ENCODE measurements around the gene PGS1.

PGS1 gene

GRCh38 chr17:78414178-78415162, 36.0 kb downstream of the PGS1 start:
- Histone ChIP-seq H2BK15ac (replicated peaks; ENCODE audit: low read depth) (no peak overlapping the region), H3K18ac (ENCODE audit: low read length) (no peak overlapping the region), H3K79me1 (ENCODE audit: low read length) (peaks cover 20% of the 10 kb centered on the region), H2BK120ac (ENCODE audit: low read depth, low read length) (no peak overlapping the region), H3K4me3 (ENCODE audit: low read length) (no peak overlapping the region), H3K4me2 (ENCODE audit: low read length) (no peak overlapping the region), H3K79me2 (ENCODE audit: control insufficient read depth, insufficient read depth, low read length) (peaks cover 30% of the 10 kb centered on the region), H3K27me3 (ENCODE audit: insufficient read depth, low read length, poor library complexity) (no peaks in the 10 kb centered on the region), H3K4ac (ENCODE audit: low read depth, low read length) (no peak overlapping the region), H3K36me3 (ENCODE audit: control insufficient read depth, insufficient read depth, low read length) (no peaks in the 10 kb centered on the region), H4K8ac (ENCODE audit: low read depth, low read length) (no peak overlapping the region), H2AK5ac (ENCODE audit: low read length) (no peak overlapping the region), H3K23ac (ENCODE audit: low read length) (no peak overlapping the region), H4K5ac (ENCODE audit: low read length) (no peak overlapping the region), H2BK5ac (ENCODE audit: low read length) (no peak overlapping the region), H3K27ac (ENCODE audit: low read depth, low read length) (no peak overlapping the region), H3K9ac (ENCODE audit: low read length) (no peak overlapping the region), H3K4me1 (ENCODE audit: control insufficient read depth, low read depth, low read length) (no peaks in the 10 kb centered on the region), H3K56ac (ENCODE audit: low read length) (peak overlapping the region; percentile 19)
- DNase-seq, result no peak
- WGBS (ENCODE audit: extremely low coverage, insufficient coverage, low lambda C conversion rate), result no CpG with 5 or more reads among the region's 34 CpGs

GRCh38 chr17:78415821-78416711, 37.6 kb downstream of the PGS1 start:
- no CpG with 5 or more reads among the region's 17 CpGs for WGBS (ENCODE audit: extremely low coverage, insufficient coverage, low lambda C conversion rate)
- no peak overlapping the region for H2BK15ac ChIP-seq (replicated peaks; ENCODE audit: low read depth)
- H4K8ac ChIP-seq (ENCODE audit: low read depth, low read length), result no peak overlapping the region
- DNase-seq, result no peak
- no peaks in the 10 kb centered on the region for H3K27me3 ChIP-seq (ENCODE audit: insufficient read depth, low read length, poor library complexity)
- H3K4ac ChIP-seq (ENCODE audit: low read depth, low read length), result no peak overlapping the region
- peaks cover 25% of the 10 kb centered on the region for H3K79me2 ChIP-seq (ENCODE audit: control insufficient read depth, insufficient read depth, low read length)
- no peak overlapping the region for H3K56ac ChIP-seq (ENCODE audit: low read length)
- no peak overlapping the region for H3K18ac ChIP-seq (ENCODE audit: low read length)
- H3K36me3 ChIP-seq (ENCODE audit: control insufficient read depth, insufficient read depth, low read length), result no peaks in the 10 kb centered on the region
- H3K9ac ChIP-seq (ENCODE audit: low read length), result no peak overlapping the region
- no peak overlapping the region for H2BK5ac ChIP-seq (ENCODE audit: low read length)
- H3K4me2 ChIP-seq (ENCODE audit: low read length), result no peak overlapping the region
- no peak overlapping the region for H2AK5ac ChIP-seq (ENCODE audit: low read length)
- H3K23ac ChIP-seq (ENCODE audit: low read length), result no peak overlapping the region
- H2BK120ac ChIP-seq (ENCODE audit: low read depth, low read length), result no peak overlapping the region
- H3K4me3 ChIP-seq (ENCODE audit: low read length), result no peak overlapping the region
- no peaks in the 10 kb centered on the region for H3K4me1 ChIP-seq (ENCODE audit: control insufficient read depth, low read depth, low read length)
- H3K27ac ChIP-seq (ENCODE audit: low read depth, low read length), result no peak overlapping the region
- H4K5ac ChIP-seq (ENCODE audit: low read length), result no peak overlapping the region
- peaks cover 20% of the 10 kb centered on the region for H3K79me1 ChIP-seq (ENCODE audit: low read length)

GRCh38 chr17:78416791-78417530, 38.5 kb downstream of the PGS1 start:
- no CpG with 5 or more reads among the region's 15 CpGs for WGBS (ENCODE audit: extremely low coverage, insufficient coverage, low lambda C conversion rate)
- Histone ChIP-seq H3K36me3 (ENCODE audit: control insufficient read depth, insufficient read depth, low read length) (no peaks in the 10 kb centered on the region), H2BK15ac (replicated peaks; ENCODE audit: low read depth) (no peak overlapping the region)

GRCh38 chr17:78417531-78417909, 39.1 kb downstream of the PGS1 start:
- Histone ChIP-seq H2AK5ac (ENCODE audit: low read length) (no peak overlapping the region), H2BK120ac (ENCODE audit: low read depth, low read length) (no peak overlapping the region), H3K36me3 (ENCODE audit: control insufficient read depth, insufficient read depth, low read length) (peaks cover 3% of the 10 kb centered on the region), H3K56ac (ENCODE audit: low read length) (no peak overlapping the region), H3K27ac (ENCODE audit: low read depth, low read length) (no peak overlapping the region), H3K4me2 (ENCODE audit: low read length) (no peak overlapping the region), H2BK5ac (ENCODE audit: low read length) (no peak overlapping the region), H3K9ac (ENCODE audit: low read length) (no peak overlapping the region), H3K23ac (ENCODE audit: low read length) (no peak overlapping the region), H3K79me1 (ENCODE audit: low read length) (peaks cover 16% of the 10 kb centered on the region), H4K5ac (ENCODE audit: low read length) (no peak overlapping the region), H3K4me3 (ENCODE audit: low read length) (no peak overlapping the region), H3K4ac (ENCODE audit: low read depth, low read length) (no peak overlapping the region), H3K79me2 (ENCODE audit: control insufficient read depth, insufficient read depth, low read length) (peaks cover 16% of the 10 kb centered on the region), H3K4me1 (ENCODE audit: control insufficient read depth, low read depth, low read length) (no peaks in the 10 kb centered on the region), H4K8ac (ENCODE audit: low read depth, low read length) (no peak overlapping the region), H2BK15ac (replicated peaks; ENCODE audit: low read depth) (no peak overlapping the region), H3K18ac (ENCODE audit: low read length) (no peak overlapping the region), H3K27me3 (ENCODE audit: insufficient read depth, low read length, poor library complexity) (no peaks in the 10 kb centered on the region)
- no peak for DNase-seq
- WGBS (ENCODE audit: extremely low coverage, insufficient coverage, low lambda C conversion rate), result no CpG with 5 or more reads among the region's 13 CpGs

More at GRCh38 chr17:78416791-78417530, 38.5 kb downstream of the PGS1 start:
- Histone ChIP-seq H3K27ac (ENCODE audit: low read depth, low read length) (no peak overlapping the region), H3K27me3 (ENCODE audit: insufficient read depth, low read length, poor library complexity) (no peaks in the 10 kb centered on the region), H3K9ac (ENCODE audit: low read length) (no peak overlapping the region), H2BK120ac (ENCODE audit: low read depth, low read length) (no peak overlapping the region), H4K8ac (ENCODE audit: low read depth, low read length) (no peak overlapping the region), H2BK5ac (ENCODE audit: low read length) (no peak overlapping the region), H3K79me2 (ENCODE audit: control insufficient read depth, insufficient read depth, low read length) (peaks cover 21% of the 10 kb centered on the region), H2AK5ac (ENCODE audit: low read length) (no peak overlapping the region), H3K4me2 (ENCODE audit: low read length) (no peak overlapping the region), H3K18ac (ENCODE audit: low read length) (no peak overlapping the region), H3K23ac (ENCODE audit: low read length) (no peak overlapping the region), H3K4ac (ENCODE audit: low read depth, low read length) (no peak overlapping the region), H3K79me1 (ENCODE audit: low read length) (peaks cover 17% of the 10 kb centered on the region), H4K5ac (ENCODE audit: low read length) (no peak overlapping the region), H3K56ac (ENCODE audit: low read length) (peak overlapping the region; percentile 28), H3K4me3 (ENCODE audit: low read length) (no peak overlapping the region), H3K4me1 (ENCODE audit: control insufficient read depth, low read depth, low read length) (no peaks in the 10 kb centered on the region)
- DNase-seq, result no peak

GRCh38 chr17:78418326-78419026, 40.0 kb downstream of the PGS1 start:
- Histone ChIP-seq H3K9ac (ENCODE audit: low read length) (no peak overlapping the region), H3K56ac (ENCODE audit: low read length) (no peak overlapping the region), H3K79me1 (ENCODE audit: low read length) (peaks cover 10% of the 10 kb centered on the region), H2BK5ac (ENCODE audit: low read length) (no peak overlapping the region), H3K27me3 (ENCODE audit: insufficient read depth, low read length, poor library complexity) (no peaks in the 10 kb centered on the region), H2BK120ac (ENCODE audit: low read depth, low read length) (no peak overlapping the region), H3K4me3 (ENCODE audit: low read length) (no peak overlapping the region), H4K5ac (ENCODE audit: low read length) (no peak overlapping the region), H3K36me3 (ENCODE audit: control insufficient read depth, insufficient read depth, low read length) (peaks cover 3% of the 10 kb centered on the region), H3K18ac (ENCODE audit: low read length) (no peak overlapping the region), H4K8ac (ENCODE audit: low read depth, low read length) (no peak overlapping the region), H3K23ac (ENCODE audit: low read length) (no peak overlapping the region), H3K27ac (ENCODE audit: low read depth, low read length) (no peak overlapping the region), H2BK15ac (replicated peaks; ENCODE audit: low read depth) (no peak overlapping the region), H3K4ac (ENCODE audit: low read depth, low read length) (no peak overlapping the region), H2AK5ac (ENCODE audit: low read length) (no peak overlapping the region), H3K4me2 (ENCODE audit: low read length) (no peak overlapping the region), H3K4me1 (ENCODE audit: control insufficient read depth, low read depth, low read length) (no peaks in the 10 kb centered on the region), H3K79me2 (ENCODE audit: control insufficient read depth, insufficient read depth, low read length) (peaks cover 7% of the 10 kb centered on the region)
- WGBS (ENCODE audit: extremely low coverage, insufficient coverage, low lambda C conversion rate), result no CpG with 5 or more reads among the region's 12 CpGs
- DNase-seq, result no peak
